ENCODE results near the gene CD47. TPM values are rescaled to one million over a fixed set of nuclear protein-coding genes. Genes with fewer than 3 reads are reported as not detected.

The CD47 gene
- total RNA-seq, 6 donors from 2014 or later: 79.6 to 352 (median 229) TPM

GRCh38 chr3:108113975-108114374 lies 23.1 kb upstream of the CD47 start:
- no peak overlapping the region for H3K4me3 ChIP-seq
- TF ChIP-seq POLR2AphosphoS5 (IDR thresholded peaks at IDR 0.05) (no peak), EP300 (IDR thresholded peaks at IDR 0.05) (no peak), CTCF (IDR thresholded peaks at IDR 0.05) (no peak), POLR2A (IDR thresholded peaks at IDR 0.05) (no peak)
- WGBS, 2 donors: 94 to 96% methylated on average over 9 to 15 of the region's 15 CpGs

GRCh38 chr3:108110934-108111333 lies 20.1 kb upstream of the CD47 start:
- WGBS, 2 donors: 92 to 94% methylated on average over 3 of the region's 3 CpGs
- no peak for DNase-seq
- Histone ChIP-seq H3K27me3 (no peaks in the 10 kb centered on the region), H3K36me3 (no peaks in the 10 kb centered on the region), H3K4me1 (no peaks in the 10 kb centered on the region), H3K9me3 (no peaks in the 10 kb centered on the region), H3K27ac (no peak overlapping the region), H3K4me3 (no peak overlapping the region)
- TF ChIP-seq POLR2A (IDR thresholded peaks at IDR 0.05): no peak
- no peak for TF ChIP-seq EP300 (IDR thresholded peaks at IDR 0.05)
- TF ChIP-seq POLR2AphosphoS5 (IDR thresholded peaks at IDR 0.05): no peak
- no peak for TF ChIP-seq CTCF (IDR thresholded peaks at IDR 0.05)
- ATAC-seq (ENCODE audit: low FRiP score in 2 of 2): no peak

More at GRCh38 chr3:108113975-108114374, 23.1 kb upstream of the CD47 start:
- no peaks in the 10 kb centered on the region for H3K27me3 ChIP-seq
- DNase-seq (peak in 1 of 2 donors; percentile 54), ATAC-seq (ENCODE audit: low FRiP score in 2 of 2) (no peak)
- H3K4me1 ChIP-seq: no peaks in the 10 kb centered on the region
- no peak overlapping the region for H3K27ac ChIP-seq
- no peaks in the 10 kb centered on the region for H3K9me3 ChIP-seq
- H3K36me3 ChIP-seq: no peaks in the 10 kb centered on the region

- no peak for TF ChIP-seq POLR2AphosphoS5 (IDR thresholded peaks at IDR 0.05)
- TF ChIP-seq CTCF (IDR thresholded peaks at IDR 0.05): no peak
- no peak for TF ChIP-seq EP300 (IDR thresholded peaks at IDR 0.05)
- no peak for TF ChIP-seq POLR2A (IDR thresholded peaks at IDR 0.05)
- WGBS, 2 donors: 71 to 76% methylated on average over 2 of the region's 2 CpGs
These were observed 17.6 kb upstream of the CD47 start for GRCh38 chr3:108108416-108108815.

GRCh38 chr3:108106449-108106848 lies 15.6 kb upstream of the CD47 start:
- Histone ChIP-seq H3K9me3 (no peaks in the 10 kb centered on the region), H3K4me1 (peaks cover 0 to 8% (median 2%) of the 10 kb centered on the region in 4 donors), H3K27me3 (no peaks in the 10 kb centered on the region), H3K4me3 (no peak overlapping the region), H3K36me3 (no peaks in the 10 kb centered on the region), H3K27ac (no peak overlapping the region)
- ATAC-seq (ENCODE audit: low FRiP score in 2 of 2): no peak
- TF ChIP-seq POLR2A (IDR thresholded peaks at IDR 0.05) (no peak), POLR2AphosphoS5 (IDR thresholded peaks at IDR 0.05) (no peak), EP300 (IDR thresholded peaks at IDR 0.05) (no peak), CTCF (IDR thresholded peaks at IDR 0.05) (no peak)
- DNase-seq: no peak

More at GRCh38 chr3:108108416-108108815, 17.6 kb upstream of the CD47 start:
- H3K9me3 ChIP-seq: no peaks in the 10 kb centered on the region
- no peaks in the 10 kb centered on the region for H3K27me3 ChIP-seq
- peaks cover 0 to 8% (median 2%) of the 10 kb centered on the region in 4 donors for H3K4me1 ChIP-seq
- H3K27ac ChIP-seq: no peak overlapping the region
- no peak overlapping the region for H3K4me3 ChIP-seq
- ATAC-seq (ENCODE audit: low FRiP score in 2 of 2) (no peak), DNase-seq (no peak)
- H3K36me3 ChIP-seq: no peaks in the 10 kb centered on the region

- no peak for DNase-seq
- Histone ChIP-seq H3K4me3 (no peak overlapping the region), H3K27ac (no peak overlapping the region), H3K9me3 (no peaks in the 10 kb centered on the region), H3K4me1 (peaks cover 0 to 8% (median 2%) of the 10 kb centered on the region in 4 donors), H3K27me3 (no peaks in the 10 kb centered on the region), H3K36me3 (no peaks in the 10 kb centered on the region)
- no peak for ATAC-seq (ENCODE audit: low FRiP score in 2 of 2)
- no peak for TF ChIP-seq POLR2AphosphoS5 (IDR thresholded peaks at IDR 0.05)
- no peak for TF ChIP-seq CTCF (IDR thresholded peaks at IDR 0.05)
- TF ChIP-seq POLR2A (IDR thresholded peaks at IDR 0.05): no peak
- TF ChIP-seq EP300 (IDR thresholded peaks at IDR 0.05): no peak
- WGBS, 2 donors: 90 to 97% methylated on average over 3 of the region's 3 CpGs
These were observed 15.2 kb upstream of the CD47 start for GRCh38 chr3:108106031-108106430.
